Measurements from ENCODE around the gene FNDC3B. TPM values are rescaled to one million over a fixed set of nuclear protein-coding genes. Genes with fewer than 3 reads are reported as not detected.

Gene FNDC3B
- polyA plus RNA-seq, 1 donor, result 56.3 TPM

DNA sequence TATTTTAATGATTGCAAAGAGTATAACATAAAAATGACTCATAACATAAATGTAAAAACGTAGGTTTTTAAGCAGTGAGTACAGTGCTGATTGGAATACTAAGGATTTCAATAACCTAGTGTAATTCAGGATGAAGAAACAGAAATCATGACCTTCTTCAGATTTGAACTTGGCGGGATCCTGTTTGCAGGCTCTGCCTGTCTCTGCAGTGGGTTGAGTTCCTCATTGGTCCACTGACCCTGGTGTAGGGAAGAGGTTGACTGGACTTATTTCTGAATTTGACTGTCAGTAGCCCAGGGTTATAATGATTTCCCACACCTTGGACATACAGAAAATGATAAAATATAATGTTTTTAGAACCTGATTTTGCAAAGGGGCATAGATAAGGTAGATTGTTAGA is 171.7 kb downstream of the FNDC3B start:
- DNase-seq (ENCODE audit: low read depth), result no peak

DNA sequence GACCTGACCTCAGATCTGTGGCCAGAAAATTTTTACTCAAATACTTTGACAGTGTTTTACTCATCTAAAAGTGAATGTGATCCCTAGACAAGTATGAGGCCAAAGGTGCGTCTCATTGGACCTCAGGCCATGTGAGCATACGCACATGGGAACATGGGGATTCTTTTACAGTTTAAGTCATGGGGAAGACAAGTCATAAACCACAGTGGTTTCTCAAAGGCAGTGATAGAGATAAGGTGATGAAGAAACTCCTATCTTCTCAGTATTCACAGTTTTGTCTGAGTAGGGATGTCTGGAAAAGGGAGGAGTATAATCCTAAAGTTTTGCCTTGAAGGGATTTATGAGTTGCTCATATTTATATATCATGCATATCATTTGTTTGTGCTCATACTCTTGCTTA is 173.8 kb downstream of the FNDC3B start:
- no peak for DNase-seq (ENCODE audit: low read depth)

DNA sequence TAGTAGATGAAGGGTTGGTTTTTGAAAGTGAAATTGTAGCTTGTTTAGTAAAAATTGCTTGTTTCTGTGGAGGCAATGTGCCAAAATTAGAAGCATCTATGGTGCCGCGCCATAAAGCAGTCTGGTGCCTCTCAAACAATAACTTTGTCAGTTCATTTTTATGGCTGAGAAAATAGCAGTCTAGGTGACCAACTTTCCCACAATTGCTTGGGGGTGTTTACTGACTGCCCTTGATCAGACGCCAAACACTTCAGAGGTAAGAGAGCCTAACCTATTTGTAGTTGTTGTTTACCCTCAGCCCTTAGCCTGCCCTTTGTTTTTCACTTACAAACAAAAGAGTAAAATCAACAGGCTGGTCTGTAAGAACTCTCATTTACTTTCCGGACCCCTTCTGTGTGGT is 174.5 kb downstream of the FNDC3B start:
- no peak for DNase-seq (ENCODE audit: low read depth)

DNA sequence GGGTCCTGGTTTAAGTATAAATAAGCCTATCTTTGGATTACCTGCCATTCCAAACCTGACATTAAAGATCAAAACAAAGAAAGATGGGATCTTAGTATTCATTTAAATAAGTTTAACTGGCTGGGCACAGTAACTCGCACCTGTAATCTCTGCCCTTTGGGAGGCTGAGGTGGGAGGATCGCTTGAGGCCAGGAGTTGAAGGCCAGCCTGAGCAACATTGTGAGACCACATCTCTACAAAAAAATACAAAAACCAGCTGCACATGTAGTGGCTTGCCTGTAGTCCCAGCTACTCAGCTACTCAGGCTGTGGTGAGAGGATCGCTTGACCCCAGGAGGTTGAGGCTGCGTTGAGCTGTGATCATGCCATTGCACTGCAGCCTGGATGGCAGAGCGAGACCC is 176.9 kb downstream of the FNDC3B start:
- no peak for DNase-seq (ENCODE audit: low read depth)

DNA sequence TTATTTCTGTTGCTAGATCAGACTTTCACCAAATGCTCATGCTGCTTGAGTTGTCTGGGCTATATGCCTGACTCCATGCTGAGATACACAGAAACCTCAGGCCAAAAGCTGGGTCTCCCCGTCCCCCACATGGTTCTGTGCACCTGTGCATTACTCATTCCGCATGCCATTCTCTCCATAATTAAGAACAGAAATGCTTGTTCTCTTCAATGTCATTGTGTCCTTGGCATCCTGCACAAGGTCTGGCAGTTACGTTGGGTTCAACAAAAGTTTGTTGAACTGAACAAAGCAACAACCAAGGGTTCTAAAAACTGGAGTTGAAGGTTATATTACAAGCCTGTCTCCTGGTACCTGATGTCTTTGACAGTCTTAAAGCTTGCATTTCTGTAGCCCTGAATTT is 177.5 kb downstream of the FNDC3B start:
- DNase-seq (ENCODE audit: low read depth), result no peak

DNA sequence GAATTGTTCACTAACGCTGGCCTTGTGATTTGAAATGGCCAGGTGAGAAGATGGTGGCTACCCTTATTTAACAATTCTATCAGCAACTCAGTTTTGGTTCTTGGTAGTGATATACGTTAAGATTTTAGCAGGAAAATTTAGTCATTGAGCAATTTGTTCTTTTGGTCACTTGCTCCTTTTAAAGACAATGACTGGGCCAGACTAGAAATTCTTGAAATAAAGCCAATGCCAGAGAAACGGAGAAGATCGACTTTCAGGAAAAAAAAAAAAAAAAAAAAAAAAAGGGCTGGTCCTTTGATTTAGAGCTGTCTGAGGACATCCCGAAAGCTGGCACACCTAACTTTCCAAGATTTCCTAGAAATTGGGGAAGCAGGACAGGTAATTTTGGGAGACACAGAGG is 178.5 kb downstream of the FNDC3B start:
- DNase-seq (ENCODE audit: low read depth), result no peak

DNA sequence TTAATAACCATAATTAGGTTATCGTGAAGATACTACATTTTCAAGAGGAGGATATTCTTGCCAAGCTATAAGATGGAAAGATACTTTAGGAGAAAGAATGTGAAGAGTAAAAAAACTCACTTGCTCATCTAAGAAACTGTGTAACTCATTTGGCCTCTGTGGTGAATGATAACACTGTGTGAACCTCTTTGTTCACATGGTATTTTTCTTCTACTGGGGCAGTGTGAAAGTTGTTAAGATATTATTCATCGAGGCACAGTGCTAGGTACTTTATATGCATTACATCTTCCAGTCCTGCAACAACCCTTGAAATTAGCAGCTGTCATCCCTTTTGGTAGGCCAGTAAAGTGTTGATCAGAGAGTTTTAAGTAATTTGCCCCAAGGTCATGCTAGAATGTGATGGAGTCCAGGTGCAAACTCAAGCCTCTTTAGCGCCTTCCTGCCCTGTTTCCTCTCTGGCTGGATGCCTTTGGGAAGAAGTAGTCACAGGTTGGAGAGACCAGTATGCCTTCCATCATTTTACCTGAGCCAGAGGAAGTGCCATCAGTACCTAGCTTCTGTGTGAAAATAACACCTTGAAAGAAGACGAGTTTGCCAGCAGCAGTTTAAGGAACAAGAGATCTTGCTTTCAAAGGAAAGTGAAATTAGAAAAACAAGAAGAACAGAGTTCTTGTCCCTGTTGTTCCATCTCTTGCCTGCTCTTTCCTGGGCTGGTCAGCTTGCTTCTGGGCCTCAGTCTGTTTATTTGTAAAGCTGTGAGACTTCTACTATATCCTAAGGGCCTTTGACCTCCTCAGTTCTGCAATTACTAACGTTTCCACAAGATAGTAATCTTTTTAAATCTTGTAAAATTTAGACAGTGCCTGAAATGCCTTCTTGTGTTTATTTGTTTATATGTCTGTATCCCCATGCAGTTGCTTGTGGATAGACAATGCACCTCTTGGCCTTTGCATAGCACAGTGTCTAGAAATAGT is 179.3 kb downstream of the FNDC3B start:
- DNase-seq (ENCODE audit: low read depth), result no peak

DNA sequence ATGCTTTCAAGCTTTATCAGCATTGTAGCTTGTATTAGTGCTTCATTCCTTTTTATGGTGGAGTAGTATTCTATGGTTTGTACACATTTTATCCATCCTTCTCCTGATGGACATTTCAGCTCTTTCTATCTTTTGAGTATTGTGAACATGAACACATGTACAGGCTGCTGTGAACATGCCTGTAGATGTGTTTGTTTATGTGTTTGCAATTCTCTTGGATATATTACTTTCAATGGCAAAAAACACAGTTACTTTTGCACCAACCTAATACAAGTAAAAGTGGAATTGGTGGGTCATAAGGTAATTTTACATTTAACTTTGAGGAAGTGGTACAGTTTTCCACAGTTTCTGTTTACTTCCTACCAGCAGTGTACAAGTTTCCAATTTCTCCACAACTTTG is 180.4 kb downstream of the FNDC3B start:
- no peak for DNase-seq (ENCODE audit: low read depth)

DNA sequence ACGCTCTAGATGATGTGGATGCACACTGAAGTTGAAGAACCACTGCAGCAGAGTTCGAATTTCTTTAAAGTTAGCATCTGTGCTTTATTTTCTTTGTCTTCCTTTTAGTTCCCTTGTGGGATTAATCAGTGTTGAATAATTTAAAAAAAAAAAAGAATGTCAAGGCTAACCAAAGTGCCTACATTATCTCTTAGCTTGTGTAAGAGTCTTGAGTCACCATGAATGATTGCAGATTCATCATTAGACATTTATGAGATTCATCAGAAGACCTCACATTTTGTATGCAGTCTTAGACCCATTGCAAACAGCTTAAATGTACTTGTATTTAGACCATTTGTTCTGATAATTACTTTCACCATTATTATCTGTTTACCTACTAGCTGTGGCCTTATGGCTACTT is 182.2 kb downstream of the FNDC3B start:
- DNase-seq (ENCODE audit: low read depth), result no peak

DNA sequence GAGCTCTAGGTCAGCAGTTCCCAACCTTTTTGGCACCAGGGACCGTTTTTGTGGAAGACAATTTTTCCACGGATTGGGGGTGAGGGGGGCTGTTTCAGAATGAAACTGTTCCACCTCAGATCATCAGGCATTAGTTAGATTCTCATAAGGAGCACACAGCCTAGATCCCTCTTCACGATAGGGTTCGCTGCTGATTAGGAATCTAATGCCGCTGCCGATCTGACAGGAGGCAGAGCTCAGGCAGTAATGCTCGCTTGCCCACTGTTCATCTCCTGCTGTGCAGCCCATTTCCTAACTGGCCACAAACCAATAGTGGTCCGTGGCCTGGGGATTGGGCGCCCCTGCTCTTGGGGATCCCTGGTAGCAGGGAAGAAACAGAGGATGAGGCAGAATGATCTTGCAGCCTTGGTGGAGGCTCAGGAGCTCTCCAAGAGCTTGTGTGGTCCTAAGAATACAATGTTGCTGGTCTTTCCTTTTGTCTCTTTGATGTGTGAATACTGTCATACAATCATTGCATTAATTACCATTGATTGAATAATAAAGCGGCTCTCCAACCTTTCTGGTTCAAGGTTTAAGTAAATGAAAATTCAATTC is 183.2 kb downstream of the FNDC3B start:
- no peak for DNase-seq (ENCODE audit: low read depth)

DNA sequence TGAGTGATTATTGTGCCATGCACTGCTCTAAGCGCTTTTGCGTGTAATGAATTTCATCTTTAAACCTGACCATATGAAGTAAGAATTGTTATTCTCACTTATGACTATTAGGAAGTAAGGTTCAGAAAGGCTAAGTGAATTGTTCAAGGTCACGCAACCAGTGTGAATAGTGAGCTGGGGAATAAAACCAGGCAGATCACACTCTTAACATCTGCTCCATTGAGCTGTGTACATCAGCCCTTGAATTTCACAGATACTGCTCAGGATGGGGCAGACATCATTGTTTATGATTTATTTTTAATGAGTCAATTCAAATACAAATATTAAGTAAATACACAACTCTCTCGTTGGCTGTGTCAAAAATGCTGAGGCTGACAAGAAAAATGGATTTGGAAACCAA is 184.5 kb downstream of the FNDC3B start:
- DNase-seq (ENCODE audit: low read depth), result no peak

DNA sequence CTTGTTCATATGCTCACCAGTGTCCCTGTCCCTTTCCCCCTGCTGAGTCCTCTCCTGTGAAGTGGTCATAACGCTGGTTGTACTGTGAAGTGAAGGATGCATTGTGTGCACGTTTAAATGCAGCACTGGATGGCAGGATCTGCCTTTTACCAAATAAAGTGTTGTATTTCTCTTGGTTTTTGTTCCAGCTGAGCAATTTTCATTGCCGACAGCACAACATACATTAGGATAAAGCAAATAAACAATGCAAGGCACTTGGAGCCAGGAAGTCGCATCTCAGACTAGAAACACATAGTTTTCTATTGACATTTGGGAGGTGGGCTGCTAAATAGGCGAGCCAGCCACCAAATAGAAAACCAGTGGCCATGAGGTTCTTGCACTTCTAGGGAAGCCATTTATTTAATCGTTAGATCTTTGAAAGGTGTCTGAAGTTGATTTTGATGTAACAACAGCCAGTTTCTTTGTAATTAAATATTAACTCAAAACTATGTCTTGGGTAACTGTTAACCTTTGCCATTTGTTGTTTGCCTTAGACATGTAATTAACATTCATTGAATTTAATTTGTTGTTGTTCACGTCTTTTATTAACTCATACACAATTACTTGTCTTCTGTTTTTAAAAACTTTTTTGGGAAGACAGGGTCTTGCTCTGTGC is 185.3 kb downstream of the FNDC3B start:
- no peak for DNase-seq (ENCODE audit: low read depth)

DNA sequence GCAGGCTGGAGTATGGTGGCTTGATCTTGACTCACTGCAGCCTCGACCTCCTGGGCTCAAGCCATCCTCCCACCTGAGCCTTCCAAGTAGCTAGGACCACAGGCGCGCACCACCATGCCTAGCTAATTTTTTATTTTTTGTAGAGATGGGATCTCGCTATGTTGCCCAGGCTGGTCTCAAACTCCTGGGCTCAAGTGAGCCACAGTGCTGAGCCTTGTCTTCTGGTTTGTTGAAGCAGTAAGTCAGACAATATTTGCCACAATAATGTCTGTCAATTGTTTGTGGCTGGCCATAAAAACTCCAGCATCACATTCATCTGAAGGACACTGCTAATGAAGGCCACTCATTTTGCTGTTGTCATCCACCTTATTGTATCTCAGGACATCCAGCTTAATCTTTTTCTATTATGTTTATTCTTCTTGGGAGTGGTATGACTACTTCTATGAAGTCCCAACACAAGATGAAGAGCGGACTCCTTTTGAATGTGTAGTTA is 185.9 kb downstream of the FNDC3B start:
- no peak for DNase-seq (ENCODE audit: low read depth)

DNA sequence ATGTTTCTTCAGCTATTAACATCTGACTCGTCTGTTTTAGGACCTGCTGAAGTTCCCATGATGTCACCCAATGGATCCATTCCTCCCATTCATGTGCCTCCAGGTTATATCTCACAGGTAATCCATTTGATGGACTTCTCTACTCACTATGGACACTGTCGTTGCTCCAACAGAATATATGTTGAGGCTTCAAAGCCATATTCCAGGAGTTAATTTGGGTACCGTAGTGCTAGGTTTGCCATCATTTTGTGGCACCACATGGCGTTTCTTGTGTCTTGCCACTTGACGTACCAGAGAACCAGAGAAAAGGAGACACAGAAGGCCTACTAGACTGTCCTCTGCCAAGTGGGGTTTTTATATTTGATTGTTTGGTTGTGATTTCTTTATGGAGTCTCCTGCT is 187.5 kb downstream of the FNDC3B start:
- no peak for DNase-seq (ENCODE audit: low read depth)

DNA sequence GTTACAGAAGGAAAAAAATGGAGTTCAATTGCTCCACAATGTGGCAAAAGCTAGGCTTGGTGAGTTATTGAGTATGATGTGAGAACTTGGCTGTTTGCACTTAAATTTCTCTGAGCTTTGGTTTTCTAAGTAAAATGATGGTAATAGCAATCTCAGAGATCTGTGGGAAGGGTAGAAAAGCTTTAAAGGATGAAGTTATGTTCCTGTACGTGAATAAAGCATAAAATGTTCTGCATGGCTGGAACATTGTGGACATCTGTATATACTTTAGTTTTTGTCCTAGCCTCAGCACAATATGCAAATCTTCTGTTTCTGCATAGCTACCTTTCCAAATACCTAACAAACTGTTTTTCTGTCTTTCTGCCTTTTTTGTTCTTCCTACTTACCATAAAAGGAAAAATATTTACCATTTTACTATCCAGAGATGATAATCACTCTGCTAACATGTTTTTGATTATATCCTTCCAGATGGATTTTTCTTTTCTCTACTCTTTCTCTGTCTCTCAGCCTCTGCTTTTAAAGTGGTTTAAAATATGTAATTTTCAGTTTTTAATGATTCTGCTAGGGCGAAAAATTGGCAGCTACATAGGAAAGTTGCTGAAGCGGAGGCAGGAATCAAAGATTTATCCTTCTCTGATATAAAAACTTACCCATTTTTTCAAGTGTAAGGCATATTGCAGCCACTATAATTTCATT is 188.1 kb downstream of the FNDC3B start:
- no peak for DNase-seq (ENCODE audit: low read depth)

DNA sequence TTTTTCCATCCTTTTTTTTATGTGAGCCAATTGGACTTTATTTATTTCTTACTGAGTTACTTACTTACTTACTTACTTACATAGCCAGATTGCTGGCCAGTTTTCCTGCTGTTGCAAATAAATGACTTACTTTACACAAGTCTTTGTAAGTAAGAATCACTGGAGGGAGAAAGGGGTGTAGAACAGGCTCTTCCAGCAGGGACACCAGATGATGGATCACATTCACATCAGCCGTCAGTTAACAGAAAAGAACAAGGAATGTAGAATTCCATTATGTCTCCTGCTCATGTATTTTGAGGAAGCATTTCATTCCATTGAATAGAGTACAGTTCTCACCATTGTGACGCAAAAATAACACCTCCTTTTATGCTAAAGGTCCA is 188.6 kb downstream of the FNDC3B start:
- no peak for DNase-seq (ENCODE audit: low read depth)

DNA sequence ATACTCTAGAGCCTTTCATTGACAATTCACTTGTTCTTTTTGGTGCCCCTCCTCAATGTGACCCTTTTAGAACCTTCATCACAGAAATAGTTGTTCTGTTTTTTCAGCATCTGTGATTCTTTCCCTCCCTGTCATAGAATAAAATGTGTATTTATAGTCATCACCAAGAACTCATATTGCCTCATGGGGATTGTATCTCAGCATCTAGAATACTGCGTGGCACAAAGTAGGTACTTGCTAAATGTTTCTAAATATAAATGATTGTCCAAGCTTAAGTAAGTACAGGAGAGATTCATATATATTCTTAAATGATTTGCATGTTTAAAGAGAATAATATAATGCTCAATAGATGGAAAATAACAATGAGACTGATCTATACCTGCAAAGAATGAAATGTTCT is 190.1 kb downstream of the FNDC3B start:
- DNase-seq (ENCODE audit: low read depth), result no peak

DNA sequence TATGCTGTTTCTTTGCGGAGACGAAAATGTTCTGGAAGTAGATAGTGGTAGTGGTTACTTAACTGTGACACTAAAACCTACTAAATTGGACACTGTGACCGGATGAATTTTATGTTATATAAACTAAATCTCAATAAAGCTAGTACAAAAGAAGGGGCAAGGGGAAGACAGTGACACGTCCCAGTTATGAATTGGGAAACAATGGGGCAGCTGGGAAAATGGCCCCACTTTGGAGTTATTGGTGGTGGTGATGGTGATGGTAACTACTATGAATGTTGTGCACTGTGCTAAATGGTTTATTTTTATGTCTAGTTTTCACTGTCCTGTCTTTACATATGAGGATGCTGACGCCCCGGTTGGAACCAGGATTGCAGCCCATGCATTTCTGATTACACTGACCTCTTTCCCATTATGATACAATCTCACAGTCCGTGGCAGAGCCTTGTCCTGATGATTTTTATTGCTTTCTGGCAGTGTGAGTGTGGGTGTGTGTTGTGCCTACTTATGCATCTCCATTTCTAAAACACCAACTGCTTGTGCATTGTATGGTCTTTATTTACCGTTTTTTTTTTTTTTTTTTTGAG is 192.0 kb downstream of the FNDC3B start:
- DNase-seq (ENCODE audit: low read depth), result no peak

DNA sequence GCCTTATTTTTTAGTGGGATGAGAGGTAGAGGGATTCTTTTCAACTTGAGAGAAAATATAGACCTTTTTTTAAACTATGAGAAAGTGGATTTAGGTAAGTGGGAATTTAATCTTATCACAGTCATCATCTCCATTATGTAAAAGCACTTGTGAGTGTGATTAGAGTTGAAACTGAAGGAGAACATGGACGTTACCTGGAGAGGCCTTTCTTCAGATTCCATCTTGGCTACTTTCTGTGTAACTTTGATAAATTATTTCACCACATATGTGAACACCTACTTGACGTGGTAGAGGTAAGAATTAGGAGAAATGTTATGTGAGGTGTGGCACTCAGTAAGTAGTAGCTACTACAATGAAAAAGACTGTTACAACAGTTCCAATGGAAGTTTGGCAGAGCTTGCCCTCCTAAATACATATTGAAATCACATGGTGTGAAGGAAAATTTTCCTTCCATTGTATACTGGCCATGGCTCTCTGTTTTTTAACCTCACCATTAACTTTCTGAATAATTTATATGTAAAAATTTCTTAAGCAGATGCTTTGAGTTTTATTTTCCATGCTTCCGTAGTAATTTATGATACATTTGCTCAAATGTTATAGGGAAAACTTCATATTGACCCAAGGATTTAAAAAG is 193.3 kb downstream of the FNDC3B start:
- no peak for DNase-seq (ENCODE audit: low read depth)

DNA sequence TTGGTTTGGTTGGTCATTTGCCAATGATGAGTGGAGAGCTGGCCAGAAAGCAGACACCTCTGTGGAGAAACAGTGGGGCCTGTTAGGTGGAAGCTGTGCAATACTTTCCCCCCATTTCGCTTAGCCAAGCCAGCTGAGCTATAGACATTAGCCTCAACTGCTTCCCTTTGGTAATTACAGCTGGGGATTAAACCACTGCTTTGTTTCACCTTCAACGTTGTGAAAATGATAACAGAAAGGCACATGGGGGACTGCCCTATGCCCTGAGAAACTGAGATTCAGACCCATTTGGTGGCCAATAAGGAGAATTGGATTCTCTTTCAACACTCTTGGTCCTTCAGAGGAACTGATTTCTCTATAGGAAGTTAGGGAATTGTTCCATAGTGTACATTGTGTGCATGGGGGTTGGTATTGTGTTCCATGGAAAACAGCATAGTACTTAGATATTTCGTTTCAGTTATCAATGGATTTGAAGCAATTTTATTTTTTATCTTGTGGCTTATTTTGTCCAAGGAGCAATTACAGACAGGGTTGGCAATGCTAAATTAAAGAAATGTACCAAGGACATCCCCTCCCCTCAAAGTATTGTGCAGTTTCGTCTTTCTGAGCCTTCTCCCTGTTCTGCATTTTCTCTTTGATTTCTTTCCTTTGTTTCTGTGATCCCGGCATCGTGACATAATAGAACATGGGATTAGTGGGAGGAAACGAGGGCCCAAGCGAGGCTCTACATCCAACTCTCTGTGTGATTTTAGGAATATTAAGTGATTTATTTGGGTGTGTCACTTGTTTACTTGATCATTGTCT is 194.3 kb downstream of the FNDC3B start:
- no peak for DNase-seq (ENCODE audit: low read depth)

Data from forelimb muscle (tissue), 1 donor.